HG02571 (cell line): ENCODE measurements around the gene RPS6KB2.

ENCODE experiments used
- ATAC-seq: cut with Tn5 transposase; IDR thresholded peaks from one replicate; pipeline ENCODE4 v1.9.1; 2021; ENCODE audit warnings: mild to moderate bottlenecking, moderate library complexity; ENCODE audit not compliant: unreplicated experiment

The RPS6KB2 gene

DNA sequence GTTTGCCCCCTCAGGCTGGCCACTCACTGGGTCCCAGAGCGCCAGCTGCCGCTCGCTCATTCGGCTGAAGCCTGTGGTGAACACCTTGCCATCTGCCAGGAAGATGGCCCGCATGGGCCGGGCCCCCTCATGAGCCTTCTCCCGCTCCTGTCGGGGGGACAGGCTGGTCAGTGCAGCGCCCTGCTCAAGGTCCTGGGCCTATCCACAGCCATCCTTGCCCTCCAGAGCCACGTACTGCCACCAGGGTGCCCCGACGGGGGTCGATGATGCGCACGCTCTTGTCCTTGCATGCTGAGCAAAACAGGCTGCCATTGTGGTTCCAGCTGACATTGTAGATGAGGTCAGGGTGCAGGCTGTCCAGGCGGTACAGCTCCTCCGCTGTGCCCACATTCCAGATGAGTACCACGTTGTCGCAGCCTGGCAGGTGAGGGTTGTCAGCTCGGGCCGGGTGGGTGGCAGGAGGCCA is 12.8 kb downstream of the RPS6KB2 start:
- ATAC-seq, result no peak

- no peak for ATAC-seq
These were observed 13.5 kb downstream of the RPS6KB2 start for GRCh38 chr11:67441731-67442351.

- ATAC-seq, result no peak
These were observed 14.5 kb downstream of the RPS6KB2 start for GRCh38 chr11:67442504-67443404.

GRCh38 chr11:67445515-67445914 is 17.2 kb downstream of the RPS6KB2 start:
- ATAC-seq, result no peak

DNA sequence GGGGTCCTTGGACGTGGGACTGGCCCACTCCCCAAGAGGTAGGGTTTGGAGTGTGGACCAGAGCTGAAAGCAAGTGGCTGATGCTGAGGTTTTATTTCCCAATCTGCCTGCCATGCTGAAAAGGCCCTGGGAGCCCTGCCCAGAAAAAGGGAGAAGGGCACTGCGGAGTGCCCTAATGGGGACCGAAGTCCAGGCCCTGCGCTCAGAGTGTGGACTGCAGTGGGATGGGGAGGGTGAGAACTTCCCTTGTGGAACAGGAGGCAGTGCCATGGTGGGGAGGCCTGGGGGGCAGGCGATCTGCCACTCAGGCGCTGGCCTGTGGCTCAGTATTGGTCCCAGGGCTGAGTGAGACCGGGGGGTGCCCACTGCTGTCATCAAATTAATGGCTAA is 19.9 kb downstream of the RPS6KB2 start:
- no peak for ATAC-seq

DNA sequence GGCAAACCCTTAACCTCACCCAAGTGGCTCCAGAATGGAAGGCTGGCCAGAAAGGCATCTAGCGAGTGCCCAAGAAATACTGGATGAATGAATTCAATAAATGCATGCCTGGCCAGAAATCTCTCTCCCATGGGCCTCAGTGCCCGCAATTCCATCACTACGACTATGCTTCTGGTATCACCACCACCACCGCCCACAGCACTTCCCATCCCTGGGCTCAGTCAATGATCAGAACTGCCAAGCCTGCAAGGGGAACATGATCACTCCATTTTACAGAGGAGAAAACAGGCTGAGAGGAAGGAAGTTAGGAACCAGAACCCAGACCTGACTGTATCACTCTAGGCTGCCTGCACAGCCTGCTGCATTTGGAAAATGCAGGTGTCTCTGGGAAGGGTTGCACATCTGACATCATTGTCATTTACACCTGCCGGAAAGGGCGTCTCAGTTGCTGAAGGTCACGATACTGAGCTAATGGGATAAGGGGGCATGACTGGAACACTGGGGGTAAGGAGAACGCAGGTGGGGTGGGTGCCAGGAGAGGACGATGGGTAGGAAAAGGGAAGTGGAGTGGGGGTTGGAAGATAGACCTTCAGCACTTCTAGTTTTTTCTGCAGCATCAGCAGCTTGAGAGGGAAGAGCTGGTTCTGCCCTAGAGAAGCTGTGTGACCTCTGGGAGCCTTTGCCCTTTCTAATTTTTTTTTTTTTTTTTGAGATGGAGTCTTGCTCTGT is 21.0 kb downstream of the RPS6KB2 start:
- no peak for ATAC-seq

GRCh38 chr11:67450796-67451657 is 22.7 kb downstream of the RPS6KB2 start:
- ATAC-seq, result no peak

DNA sequence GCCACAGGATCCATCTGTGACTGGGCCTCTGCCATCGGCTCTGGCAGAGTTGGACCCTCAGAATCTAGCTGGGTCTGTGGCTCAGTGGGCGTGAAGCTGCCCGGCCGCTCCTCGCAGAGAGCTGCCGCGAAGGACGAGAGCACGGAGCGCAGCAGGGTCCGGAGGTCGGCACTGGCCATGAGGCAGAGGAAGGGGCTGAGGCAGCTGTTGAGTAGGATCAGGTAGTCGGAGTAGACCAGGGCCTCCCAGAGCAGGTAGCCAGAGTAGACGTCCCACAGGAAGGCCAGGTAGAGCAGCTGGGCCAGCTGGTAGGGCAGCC is 23.3 kb downstream of the RPS6KB2 start:
- ATAC-seq, result no peak

- no peak for ATAC-seq
These were observed 24.1 kb downstream of the RPS6KB2 start, which contains the start of gene GPR152 for GRCh38 chr11:67452141-67452952. Gene GPR152, minus strand, starts transcription at chr11:67452729. Its CDS starts 5 bp downstream, at chr11:67452724.

- no peak for ATAC-seq
These were observed 25.8 kb downstream of the RPS6KB2 start for GRCh38 chr11:67453816-67454732.

- no peak for ATAC-seq
These were observed 26.8 kb downstream of the RPS6KB2 start, which contains the start of gene CABP4 for GRCh38 chr11:67455054-67455453. Gene CABP4, plus strand, starts transcription at chr11:67455354. Its CDS starts 70 bp downstream, at chr11:67455424.

- no peak for ATAC-seq
These were observed 27.9 kb downstream of the RPS6KB2 start for GRCh38 chr11:67456068-67456705.

DNA sequence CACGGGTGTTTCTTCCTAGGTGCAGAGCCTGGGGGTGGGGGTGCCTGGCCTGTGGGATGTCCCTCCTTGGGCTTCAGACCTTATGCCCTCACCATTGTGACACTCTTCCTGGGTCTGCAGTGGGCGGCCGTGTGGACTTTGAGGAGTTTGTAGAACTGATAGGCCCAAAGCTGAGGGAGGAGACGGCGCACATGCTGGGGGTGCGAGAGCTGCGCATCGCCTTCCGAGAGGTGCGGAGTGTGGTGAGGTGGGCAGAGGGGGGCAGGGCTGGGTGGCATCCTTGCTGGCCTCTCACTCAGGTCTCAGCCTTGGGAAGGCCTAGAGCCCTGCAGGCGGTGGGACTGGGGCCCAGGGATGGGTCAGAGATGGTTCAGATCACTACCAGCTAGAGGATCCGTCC is 29.2 kb downstream of the RPS6KB2 start:
- ATAC-seq, result no peak

- ATAC-seq, result no peak
These were observed 30.0 kb downstream of the RPS6KB2 start for GRCh38 chr11:67458266-67458665.

DNA sequence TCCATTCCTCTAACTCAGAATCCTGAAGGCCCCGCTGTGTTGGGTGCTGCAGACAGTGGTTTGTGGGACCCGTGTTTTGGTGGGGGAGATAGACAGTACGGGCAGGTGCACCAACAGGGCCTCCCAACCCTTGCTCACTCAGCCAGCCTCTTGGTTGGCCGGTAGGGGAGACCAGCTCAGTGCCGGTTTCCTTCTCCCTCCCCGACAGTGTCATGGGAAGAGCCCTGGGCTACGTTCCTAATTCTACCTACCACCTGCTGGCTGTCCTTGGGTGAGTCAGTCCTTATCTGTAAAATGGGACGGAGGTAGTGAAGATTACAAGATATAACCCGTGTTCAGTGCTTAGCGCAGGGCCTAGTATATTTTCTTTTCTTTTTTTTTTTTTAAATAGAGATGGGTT is 34.9 kb downstream of the RPS6KB2 start:
- no peak for ATAC-seq

GRCh38 chr11:67463680-67464410 is 35.6 kb downstream of the RPS6KB2 start:
- ATAC-seq, result no peak

DNA sequence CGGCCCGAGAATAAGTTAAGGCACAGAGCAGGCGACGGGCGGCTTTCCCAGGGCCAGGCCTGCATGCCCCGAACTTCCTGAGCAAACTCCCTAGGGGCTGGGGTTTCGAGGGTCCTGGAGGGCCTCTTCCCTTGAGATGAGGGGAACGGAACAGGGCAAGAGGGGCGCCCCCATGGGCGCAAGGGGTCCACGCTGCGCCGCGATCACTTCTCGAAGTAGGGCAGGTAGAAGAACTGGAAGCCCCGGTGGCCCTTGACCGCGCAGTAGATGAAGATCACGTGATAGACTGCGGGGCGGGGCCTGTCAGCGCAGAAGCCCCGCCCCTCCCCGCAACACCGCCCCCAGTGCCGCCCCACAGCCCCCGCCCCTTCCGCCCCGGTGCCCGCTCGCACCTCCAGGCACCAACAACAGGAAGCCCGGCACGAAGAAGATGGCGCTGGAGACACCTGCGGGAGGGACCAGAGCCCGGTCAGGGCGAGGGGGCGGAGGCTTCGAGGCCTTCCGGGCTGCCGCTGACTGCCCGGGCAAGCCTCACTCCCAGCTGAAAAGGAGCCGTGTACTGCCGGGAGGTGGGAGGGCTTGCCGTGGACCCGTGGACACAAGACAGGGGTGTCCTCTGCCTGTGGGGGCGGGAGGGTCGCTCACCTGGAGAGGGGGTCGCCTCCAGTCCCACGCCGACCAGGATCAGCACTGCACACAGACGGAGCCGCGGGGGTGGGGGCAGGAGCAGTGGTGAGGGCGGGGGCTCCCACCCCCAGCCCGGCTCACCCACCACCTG is 36.3 kb downstream of the RPS6KB2 start:
- ATAC-seq, result peak; percentile 42
